ENCODE measurements around the gene MGAT5B.

Gene MGAT5B

DNA sequence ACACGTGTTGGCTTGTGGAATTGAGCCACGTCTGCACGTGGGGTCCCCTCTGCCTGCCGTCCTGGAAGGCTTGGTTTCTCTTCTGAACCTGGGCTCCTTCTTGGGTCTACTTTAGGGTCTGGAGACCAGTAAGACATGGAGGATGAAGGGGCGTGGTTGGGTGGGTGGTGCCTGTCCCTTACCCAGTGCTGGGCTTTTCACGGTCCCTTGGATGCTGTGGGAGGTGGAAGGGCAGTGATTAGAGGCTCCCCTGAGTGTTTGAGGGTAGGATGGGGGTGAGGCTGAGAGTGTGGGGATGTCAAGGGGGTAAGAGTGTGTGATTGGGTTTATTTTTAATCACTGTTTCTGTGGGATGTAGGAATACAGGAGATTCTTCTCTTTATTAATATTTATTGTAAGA lies 38.3 kb downstream of the MGAT5B start:
- Histone ChIP-seq H3K27ac (ENCODE audit: low read depth, low read length) (no peak overlapping the region), H3K27me3 (ENCODE audit: insufficient read depth, low read length) (no peaks in the 10 kb centered on the region), H3K4me1 (ENCODE audit: insufficient read depth, low read length) (peaks cover 4% of the 10 kb centered on the region; the same call in 1 of the 2 replicates), H3K36me3 (ENCODE audit: insufficient read depth, low read length) (no peaks in the 10 kb centered on the region), H3K9me3 (ENCODE audit: insufficient read depth, low read depth, low read length) (no peaks in the 10 kb centered on the region), H3K4me3 (ENCODE audit: low read length) (no peak overlapping the region), H3K9ac (ENCODE audit: low read depth, low read length) (no peak overlapping the region)
- WGBS: 84% methylated on average over 6 of the region's 6 CpGs

DNA sequence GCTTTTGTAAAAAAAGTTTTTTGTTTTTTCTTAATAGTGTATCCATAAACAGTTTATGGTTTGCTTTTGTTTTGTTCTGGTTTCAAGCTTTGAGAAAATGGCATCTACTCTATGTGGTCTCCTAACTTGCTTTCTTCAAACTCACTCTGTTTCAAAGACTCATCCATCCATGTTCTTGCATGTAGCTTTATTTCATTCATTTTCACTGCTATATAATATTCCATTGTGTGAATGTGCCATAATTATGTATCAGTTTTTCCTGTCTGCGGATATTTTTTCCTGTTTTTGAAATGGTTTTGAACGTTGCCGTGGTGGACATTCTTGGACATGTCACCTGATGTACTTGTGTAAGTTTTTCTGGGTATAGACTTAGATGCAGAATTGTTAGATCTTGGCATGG lies 39.1 kb downstream of the MGAT5B start:
- H3K27me3 ChIP-seq (ENCODE audit: insufficient read depth, low read length): no peaks in the 10 kb centered on the region
- no peak overlapping the region for H3K27ac ChIP-seq (ENCODE audit: low read depth, low read length)
- no peaks in the 10 kb centered on the region for H3K36me3 ChIP-seq (ENCODE audit: insufficient read depth, low read length)
- no peak overlapping the region for H3K9ac ChIP-seq (ENCODE audit: low read depth, low read length)
- H3K4me3 ChIP-seq (ENCODE audit: low read length): no peak overlapping the region
- WGBS: 92% methylated on average over 3 of the region's 3 CpGs
- no peaks in the 10 kb centered on the region for H3K9me3 ChIP-seq (ENCODE audit: insufficient read depth, low read depth, low read length)
- peaks cover 4% of the 10 kb centered on the region; the same call in 1 of the 2 replicates for H3K4me1 ChIP-seq (ENCODE audit: insufficient read depth, low read length)

DNA sequence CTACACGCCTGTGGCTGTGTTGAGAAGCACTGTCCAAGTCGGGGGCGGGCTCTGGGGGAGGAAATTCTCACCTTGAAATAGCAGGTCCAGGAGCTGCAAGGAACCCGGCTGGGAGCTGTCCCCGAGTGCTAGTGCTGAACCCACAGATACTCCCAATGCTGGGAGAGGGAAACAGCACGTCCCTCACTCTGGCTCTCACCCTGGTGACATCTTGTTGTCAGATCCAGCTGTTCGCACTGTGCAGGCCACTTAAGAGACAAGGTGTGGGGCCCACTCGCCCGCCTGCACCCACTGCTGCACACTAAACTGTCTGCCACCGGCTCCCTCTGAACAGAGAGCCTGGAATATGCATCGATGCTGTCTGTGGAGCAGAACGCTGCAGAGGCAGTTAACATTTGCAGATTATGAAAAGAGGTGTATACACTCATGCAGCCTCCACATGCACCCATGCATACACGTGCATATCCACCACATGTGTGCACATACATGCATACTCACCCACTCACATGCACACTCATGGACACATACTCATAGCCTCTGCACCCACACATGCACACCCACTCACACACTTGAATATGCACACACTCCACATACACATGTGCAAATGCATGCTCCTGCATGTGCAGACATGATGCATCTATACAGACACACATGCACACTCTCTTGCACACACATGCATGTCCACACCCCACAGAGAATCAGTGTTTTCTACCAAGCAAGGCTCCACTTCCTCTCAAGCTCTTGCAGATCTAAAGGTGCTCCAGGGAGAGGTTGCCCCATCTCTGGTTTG lies 42.0 kb downstream of the MGAT5B start:
- Histone ChIP-seq H3K27me3 (ENCODE audit: insufficient read depth, low read length) (no peaks in the 10 kb centered on the region), H3K27ac (ENCODE audit: low read depth, low read length) (no peak overlapping the region), H3K9me3 (ENCODE audit: insufficient read depth, low read depth, low read length) (no peaks in the 10 kb centered on the region), H3K4me1 (ENCODE audit: insufficient read depth, low read length) (peaks cover 4% of the 10 kb centered on the region; the same call in 1 of the 2 replicates), H3K4me3 (ENCODE audit: low read length) (no peak overlapping the region), H3K9ac (ENCODE audit: low read depth, low read length) (no peak overlapping the region), H3K36me3 (ENCODE audit: insufficient read depth, low read length) (no peaks in the 10 kb centered on the region)
- 49% methylated on average over 13 of the region's 13 CpGs for WGBS

DNA sequence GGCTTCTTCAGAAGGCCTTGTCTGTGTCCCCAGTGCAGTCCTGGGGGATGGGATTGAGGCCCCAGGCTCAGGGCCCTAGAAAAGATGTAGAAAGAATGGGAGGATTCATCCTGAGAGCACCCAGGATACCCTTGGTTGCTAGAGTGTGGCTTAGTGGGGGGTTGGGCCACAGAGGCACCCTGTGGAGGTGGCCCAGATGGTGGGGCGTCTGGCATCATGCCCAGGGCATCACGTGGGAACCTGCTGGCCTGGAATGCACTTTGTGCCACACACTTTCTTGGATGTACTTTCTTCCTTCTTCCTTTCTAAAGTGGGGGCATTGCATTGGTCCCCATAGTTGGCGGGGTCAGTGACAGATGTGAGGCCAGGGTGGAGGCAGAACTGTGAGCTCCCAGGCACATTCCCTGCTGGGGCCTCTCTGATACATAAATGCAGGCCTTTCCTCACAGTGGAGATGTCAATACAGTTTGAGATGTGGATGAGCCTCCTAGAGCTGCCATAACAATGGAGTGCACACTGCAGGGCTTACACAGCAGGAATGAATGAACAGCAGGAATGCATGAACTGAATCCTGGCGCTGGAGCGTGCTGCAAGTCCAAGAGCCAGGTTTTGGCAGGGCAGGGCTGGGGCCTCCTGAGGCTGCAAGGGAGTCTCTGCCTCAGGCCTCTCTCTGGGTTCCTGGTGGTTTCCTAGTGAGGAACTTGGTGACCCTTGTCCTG lies 43.3 kb downstream of the MGAT5B start:
- Histone ChIP-seq H3K27me3 (ENCODE audit: insufficient read depth, low read length) (no peaks in the 10 kb centered on the region), H3K9me3 (ENCODE audit: insufficient read depth, low read depth, low read length) (no peaks in the 10 kb centered on the region)
- WGBS: 91% methylated on average over 5 of the region's 5 CpGs

DNA sequence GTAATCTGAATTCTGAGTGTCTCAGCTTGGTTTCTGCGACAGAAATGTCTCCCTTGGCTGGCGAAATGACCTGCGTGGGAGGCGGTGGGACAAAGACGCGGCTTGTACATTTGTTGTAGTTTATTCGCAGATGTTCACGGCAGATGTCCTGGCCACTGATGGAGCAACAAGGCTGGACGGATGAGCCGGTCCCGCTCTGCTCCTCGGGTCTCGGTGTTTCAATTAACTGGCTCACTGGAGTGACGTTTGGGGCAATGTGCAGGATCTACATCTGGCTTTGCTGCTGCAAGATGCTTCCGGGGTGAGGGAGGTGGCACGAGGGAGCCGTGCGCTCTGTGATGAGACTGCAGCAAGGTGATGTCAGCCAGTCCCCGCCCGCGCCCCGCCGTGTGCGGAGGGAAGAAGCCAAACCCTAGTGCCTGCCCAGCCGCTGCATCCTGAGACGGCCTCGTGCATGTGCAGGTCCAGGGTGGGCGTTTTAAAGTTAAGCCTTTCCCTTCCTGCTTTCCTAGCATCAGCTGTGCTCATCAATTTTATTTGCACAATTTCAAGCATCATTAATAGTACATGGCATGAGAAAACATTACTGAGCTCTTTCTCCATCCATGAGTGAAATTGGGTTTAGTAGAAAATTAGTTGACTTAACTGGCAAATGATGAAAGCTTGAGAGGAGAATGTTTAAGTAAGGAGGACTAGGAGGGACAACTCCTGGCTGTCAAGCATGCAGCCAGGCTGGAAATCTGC lies 44.4 kb downstream of the MGAT5B start:
- H3K9me3 ChIP-seq (ENCODE audit: insufficient read depth, low read depth, low read length): no peaks in the 10 kb centered on the region
- 95% methylated on average over 28 of the region's 28 CpGs for WGBS
- peaks cover 4% of the 10 kb centered on the region; the same call in 1 of the 2 replicates for H3K4me1 ChIP-seq (ENCODE audit: insufficient read depth, low read length)
- no peaks in the 10 kb centered on the region for H3K27me3 ChIP-seq (ENCODE audit: insufficient read depth, low read length)
- no peak overlapping the region for H3K4me3 ChIP-seq (ENCODE audit: low read length)
- H3K9ac ChIP-seq (ENCODE audit: low read depth, low read length): no peak overlapping the region
- H3K36me3 ChIP-seq (ENCODE audit: insufficient read depth, low read length): no peaks in the 10 kb centered on the region
- H3K27ac ChIP-seq (ENCODE audit: low read depth, low read length): no peak overlapping the region

More for the DNA sequence above, 43.3 kb downstream of the MGAT5B start:
- Histone ChIP-seq H3K4me3 (ENCODE audit: low read length) (no peak overlapping the region), H3K4me1 (ENCODE audit: insufficient read depth, low read length) (peaks cover 4% of the 10 kb centered on the region; the same call in 1 of the 2 replicates), H3K27ac (ENCODE audit: low read depth, low read length) (no peak overlapping the region), H3K9ac (ENCODE audit: low read depth, low read length) (no peak overlapping the region), H3K36me3 (ENCODE audit: insufficient read depth, low read length) (no peaks in the 10 kb centered on the region)

DNA sequence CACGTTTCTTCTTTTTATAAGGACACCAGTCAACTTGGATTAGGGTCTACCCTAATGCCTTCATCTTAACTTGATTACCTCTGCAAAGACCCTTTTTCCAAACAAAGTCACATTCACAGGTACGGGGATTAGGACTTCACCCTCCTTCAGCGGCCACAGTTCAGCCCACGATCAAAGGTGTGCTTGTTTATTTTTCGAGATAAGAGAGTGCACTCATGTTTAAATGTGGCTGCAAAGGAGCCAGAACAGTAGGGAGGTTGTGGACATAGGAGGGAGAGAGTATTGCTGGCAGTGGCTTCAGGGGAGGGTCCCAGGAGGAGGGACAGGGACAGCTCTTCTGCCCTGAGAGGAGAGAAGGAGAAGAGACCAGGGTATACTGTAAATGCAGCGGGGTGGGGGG lies 46.7 kb downstream of the MGAT5B start:
- H3K27me3 ChIP-seq (ENCODE audit: insufficient read depth, low read length): no peaks in the 10 kb centered on the region
- no peak overlapping the region for H3K27ac ChIP-seq (ENCODE audit: low read depth, low read length)
- H3K9me3 ChIP-seq (ENCODE audit: insufficient read depth, low read depth, low read length): no peaks in the 10 kb centered on the region
- H3K4me3 ChIP-seq (ENCODE audit: low read length): no peak overlapping the region
- H3K36me3 ChIP-seq (ENCODE audit: insufficient read depth, low read length): no peaks in the 10 kb centered on the region
- WGBS: 91% methylated on average over 6 of the region's 6 CpGs
- no peaks in the 10 kb centered on the region for H3K4me1 ChIP-seq (ENCODE audit: insufficient read depth, low read length)
- no peak overlapping the region for H3K9ac ChIP-seq (ENCODE audit: low read depth, low read length)

DNA sequence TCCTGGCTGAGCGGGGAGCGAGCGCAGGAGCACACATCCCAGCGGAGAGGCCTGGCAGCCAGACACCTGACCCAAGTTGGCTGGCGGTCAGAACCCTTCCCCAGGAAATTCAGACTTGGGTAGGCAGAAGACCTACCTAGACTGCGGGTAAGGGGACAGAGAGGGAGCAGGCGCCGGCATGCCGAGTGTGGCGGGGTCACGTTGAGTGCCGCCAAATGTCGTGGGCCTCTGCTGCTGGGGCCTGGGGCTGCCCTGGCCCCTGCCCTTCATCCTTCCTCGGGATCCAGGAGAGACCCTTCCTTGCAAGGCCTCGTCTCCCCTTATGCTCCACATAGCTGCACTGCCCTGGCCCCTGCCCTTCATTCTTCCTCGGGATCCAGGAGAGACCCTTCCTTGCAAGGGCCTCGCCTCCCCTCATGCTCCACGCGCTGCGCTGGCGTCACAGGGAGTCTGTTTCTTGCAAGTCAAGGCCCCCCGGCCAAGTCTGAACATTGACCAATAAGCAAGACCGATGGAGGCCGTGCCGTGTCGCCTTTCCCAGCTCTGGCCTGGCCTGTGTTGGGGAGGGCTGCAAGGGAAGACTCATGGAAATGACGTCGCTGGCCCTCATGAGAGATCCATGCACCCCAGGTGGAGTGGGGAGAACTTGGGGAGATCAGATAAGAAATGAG lies 47.8 kb downstream of the MGAT5B start:
- Histone ChIP-seq H3K27me3 (ENCODE audit: insufficient read depth, low read length) (no peaks in the 10 kb centered on the region), H3K4me3 (ENCODE audit: low read length) (no peak overlapping the region), H3K27ac (ENCODE audit: low read depth, low read length) (no peak overlapping the region), H3K9me3 (ENCODE audit: insufficient read depth, low read depth, low read length) (no peaks in the 10 kb centered on the region), H3K36me3 (ENCODE audit: insufficient read depth, low read length) (no peaks in the 10 kb centered on the region), H3K4me1 (ENCODE audit: insufficient read depth, low read length) (no peaks in the 10 kb centered on the region), H3K9ac (ENCODE audit: low read depth, low read length) (no peak overlapping the region)
- 93% methylated on average over 28 of the region's 28 CpGs for WGBS

DNA sequence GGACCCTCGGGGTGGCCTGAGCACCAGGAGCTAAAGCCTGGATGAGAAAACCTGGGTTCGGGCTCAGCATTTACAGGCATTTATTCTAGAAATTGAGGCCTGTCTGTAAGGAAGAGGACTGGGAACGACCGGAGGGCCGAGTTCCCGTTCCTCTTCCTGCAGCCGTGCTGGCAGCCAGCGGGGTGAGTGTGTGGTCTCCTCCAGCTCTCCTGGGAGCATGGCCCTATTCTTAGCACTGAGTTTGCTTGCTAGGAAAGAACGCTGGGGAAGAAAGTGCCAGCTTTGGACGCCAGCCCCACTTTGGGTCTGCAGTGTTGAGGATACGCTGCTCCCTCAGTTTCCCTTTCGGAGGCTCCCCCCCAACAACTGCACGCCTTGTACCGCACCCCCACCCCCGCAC lies 49.6 kb downstream of the MGAT5B start:
- 92% methylated on average over 15 of the region's 15 CpGs for WGBS
- Histone ChIP-seq H3K9me3 (ENCODE audit: insufficient read depth, low read depth, low read length) (no peaks in the 10 kb centered on the region), H3K9ac (ENCODE audit: low read depth, low read length) (no peak overlapping the region), H3K27ac (ENCODE audit: low read depth, low read length) (no peak overlapping the region), H3K36me3 (ENCODE audit: insufficient read depth, low read length) (no peaks in the 10 kb centered on the region), H3K27me3 (ENCODE audit: insufficient read depth, low read length) (no peaks in the 10 kb centered on the region), H3K4me3 (ENCODE audit: low read length) (no peak overlapping the region), H3K4me1 (ENCODE audit: insufficient read depth, low read length) (no peaks in the 10 kb centered on the region)

DNA sequence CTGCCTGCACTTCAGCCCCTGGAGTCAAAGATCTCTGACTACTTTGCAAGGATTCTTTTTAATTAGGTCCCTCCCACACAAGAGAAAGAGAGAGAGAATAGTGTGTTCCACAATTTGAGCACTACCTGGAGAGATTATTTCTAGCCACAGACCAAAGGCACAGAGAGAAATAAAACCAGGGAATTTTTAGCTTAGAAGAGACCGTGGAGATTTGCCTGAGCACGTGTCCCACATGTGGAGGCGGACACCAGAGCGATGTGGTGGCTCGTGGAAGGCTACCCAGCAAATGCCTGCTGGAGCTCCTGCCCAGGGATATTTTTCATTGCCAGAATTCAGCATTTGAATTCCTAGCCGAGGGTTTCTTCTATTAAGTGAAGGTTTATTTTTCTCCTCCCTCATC lies 50.6 kb downstream of the MGAT5B start:
- Histone ChIP-seq H3K9ac (ENCODE audit: low read depth, low read length) (no peak overlapping the region), H3K4me3 (ENCODE audit: low read length) (no peak overlapping the region), H3K27me3 (ENCODE audit: insufficient read depth, low read length) (no peaks in the 10 kb centered on the region), H3K9me3 (ENCODE audit: insufficient read depth, low read depth, low read length) (no peaks in the 10 kb centered on the region), H3K27ac (ENCODE audit: low read depth, low read length) (no peak overlapping the region), H3K36me3 (ENCODE audit: insufficient read depth, low read length) (no peaks in the 10 kb centered on the region), H3K4me1 (ENCODE audit: insufficient read depth, low read length) (no peaks in the 10 kb centered on the region)
- 94% methylated on average over 5 of the region's 6 CpGs for WGBS

DNA sequence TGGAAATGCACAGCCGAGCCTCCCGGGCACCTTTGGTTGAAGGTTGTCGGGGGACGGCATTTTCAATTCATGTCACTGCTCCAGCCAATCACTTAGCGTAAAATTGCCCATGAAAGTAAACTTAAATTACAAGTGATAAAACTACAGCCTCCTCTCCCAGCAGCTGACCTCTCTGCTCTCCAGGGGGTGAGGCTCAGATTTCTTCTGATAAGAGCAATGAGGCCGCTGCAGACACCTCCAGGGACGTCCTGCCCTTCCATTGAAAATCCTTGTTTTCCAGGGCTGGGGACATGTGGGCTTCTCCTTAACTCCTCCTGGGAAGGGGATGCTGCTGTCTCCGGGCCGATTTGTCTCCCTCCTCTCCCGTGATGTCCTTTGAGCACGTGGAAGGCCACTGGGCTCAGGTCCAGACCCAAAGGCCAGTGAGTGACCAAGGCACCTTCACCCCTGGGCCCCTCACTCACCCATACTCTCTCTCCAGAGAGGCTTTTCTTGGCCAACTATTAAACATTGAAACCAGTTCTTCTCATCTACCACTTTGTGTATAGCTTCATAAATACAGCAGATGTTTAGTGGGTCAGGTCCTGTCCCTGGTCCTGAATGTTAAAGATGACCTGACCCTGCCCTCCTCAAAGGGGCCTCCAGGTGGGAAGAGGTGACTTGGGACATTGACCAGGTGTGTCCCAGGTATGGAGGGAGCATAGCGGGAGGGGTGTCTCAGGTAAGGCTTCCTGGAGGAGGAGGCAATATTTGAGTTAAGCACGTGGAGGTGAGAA lies 52.3 kb downstream of the MGAT5B start:
- H3K4me3 ChIP-seq (ENCODE audit: low read length): no peak overlapping the region
- no peak overlapping the region for H3K27ac ChIP-seq (ENCODE audit: low read depth, low read length)
- no peaks in the 10 kb centered on the region for H3K27me3 ChIP-seq (ENCODE audit: insufficient read depth, low read length)
- no peak overlapping the region for H3K9ac ChIP-seq (ENCODE audit: low read depth, low read length)
- no peaks in the 10 kb centered on the region for H3K4me1 ChIP-seq (ENCODE audit: insufficient read depth, low read length)
- no peaks in the 10 kb centered on the region for H3K9me3 ChIP-seq (ENCODE audit: insufficient read depth, low read depth, low read length)
- 73% methylated on average over 13 of the region's 13 CpGs for WGBS
- H3K36me3 ChIP-seq (ENCODE audit: insufficient read depth, low read length): no peaks in the 10 kb centered on the region

Measured in HUES64 (cell line).